ENCODE measurements around the gene RNF186.

The RNF186 gene

GRCh38 chr1:19800076-19800804 lies 14.8 kb downstream of the RNF186 start:
- H3K27ac ChIP-seq = peak overlapping the region; percentile 82
- TF ChIP-seq ZFX (IDR thresholded peaks at IDR 0.05) = peak; percentile 32
- TF ChIP-seq CTCF (conservative IDR thresholded peaks at IDR 0.05) = no peak

DNA sequence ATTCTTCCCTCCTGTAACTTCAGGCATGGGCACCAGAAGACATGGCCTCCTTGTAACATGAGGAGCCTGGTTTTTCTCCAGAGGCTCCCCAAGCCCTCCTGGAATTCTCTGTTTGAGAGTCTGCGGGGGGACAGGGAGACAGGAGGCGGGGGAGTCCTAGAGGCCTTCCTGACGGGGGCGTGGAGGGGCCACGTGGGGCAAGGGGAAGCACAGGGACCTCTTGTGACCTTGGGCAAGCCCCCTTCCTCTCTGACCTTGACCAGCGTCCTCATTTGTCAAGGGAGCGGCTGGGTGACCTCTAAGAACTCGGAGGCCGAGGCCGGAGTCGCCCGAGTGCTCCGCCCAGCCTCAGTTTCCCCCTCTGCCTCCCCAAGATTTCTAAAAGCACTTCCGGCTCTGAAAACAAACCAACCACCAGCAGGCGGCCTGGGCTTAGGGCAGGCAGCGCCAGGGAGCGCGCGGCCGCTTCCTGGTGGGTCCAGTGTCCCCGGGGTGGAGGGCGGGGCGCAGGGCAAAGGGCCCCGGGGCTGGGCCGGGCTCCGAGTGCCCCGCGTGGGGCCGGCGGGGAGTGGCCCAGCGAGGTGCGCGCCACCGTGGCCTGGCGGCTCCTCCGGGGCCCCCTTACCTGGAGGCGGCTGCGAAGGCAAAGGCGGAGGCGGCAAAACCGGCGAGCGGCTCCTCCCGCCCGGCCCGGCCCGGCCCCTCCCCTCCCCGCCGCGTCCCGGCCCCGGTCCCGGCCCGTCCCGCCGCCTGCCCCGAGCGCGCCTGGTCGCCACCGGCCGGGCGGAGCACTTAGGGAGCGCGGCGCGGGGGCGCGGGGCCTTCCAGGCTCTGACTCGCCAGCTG lies 15.6 kb downstream of the RNF186 start, which contains the start of gene TMCO4:
Gene TMCO4, minus strand, starts transcription at position 687 of the 846 bp plus-strand sequence. CDS start 19,158 bp downstream, outside the sequence.
- TF ChIP-seq ZFX (IDR thresholded peaks at IDR 0.05) (peak; percentile 52), CTCF (conservative IDR thresholded peaks at IDR 0.05) (no peak; the same call in 1 of the 2 replicates)
- peak within 1 kb of the TSS; percentile 82 for H3K27ac ChIP-seq

- no peak for TF ChIP-seq CTCF (conservative IDR thresholded peaks at IDR 0.05)
- TF ChIP-seq ZFX (IDR thresholded peaks at IDR 0.05) = no peak
- H3K27ac ChIP-seq = peak overlapping the region; percentile 82
Observed at GRCh38 chr1:19798486-19799229, 16.4 kb downstream of the RNF186 start.

DNA sequence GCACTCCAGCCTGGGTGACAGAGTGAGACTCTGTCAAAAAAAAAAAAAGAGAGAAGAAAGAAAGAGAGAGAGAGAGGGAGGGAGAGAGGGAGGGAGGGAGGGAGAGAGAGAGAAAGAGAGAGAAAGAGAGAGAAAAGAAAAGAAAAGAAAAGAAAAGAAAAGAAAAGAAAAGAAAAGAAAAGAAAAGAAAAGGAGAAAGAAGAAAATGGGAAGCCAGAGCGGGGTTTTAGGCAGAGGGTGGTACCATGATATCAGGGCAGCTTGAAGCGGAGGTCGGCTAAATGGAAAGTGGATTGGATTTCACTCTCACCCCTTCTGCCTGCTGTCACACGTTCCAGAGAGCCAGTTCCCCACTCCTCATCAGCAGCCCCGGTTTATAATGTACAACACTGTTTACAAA lies 17.3 kb downstream of the RNF186 start:
- peak overlapping the region; percentile 82 for H3K27ac ChIP-seq
- no peak for TF ChIP-seq ZFX (IDR thresholded peaks at IDR 0.05)
- no peak for TF ChIP-seq CTCF (conservative IDR thresholded peaks at IDR 0.05)

GRCh38 chr1:19794583-19794982 lies 20.5 kb downstream of the RNF186 start:
- no peak overlapping the region for H3K27ac ChIP-seq
- TF ChIP-seq ZFX (IDR thresholded peaks at IDR 0.05) (no peak), CTCF (conservative IDR thresholded peaks at IDR 0.05) (no peak)

GRCh38 chr1:19793360-19794046 lies 21.6 kb downstream of the RNF186 start:
- H3K27ac ChIP-seq = no peak overlapping the region
- TF ChIP-seq ZFX (IDR thresholded peaks at IDR 0.05) = no peak
- TF ChIP-seq CTCF (conservative IDR thresholded peaks at IDR 0.05) = no peak
